Endothelial cell of umbilical vein (primary cell): Measurements from ENCODE around the gene BCL2.

Experiments
- CTCF ChIP-seq, 2 donors: IDR thresholded peaks; 1 replicate in 1 of 2; 2 replicates in 1 of 2; pipeline ENCODE4 v1.5.1; 2011; ENCODE audit warnings: low read length in 2 of 2, mild to moderate bottlenecking in 2 of 2, moderate library complexity in 2 of 2, control low read depth in 1 of 2, inconsistent platforms in 1 of 2, low read depth in 1 of 2; ENCODE audit not compliant: insufficient read depth in 1 of 2; ENCODE audit errors: extremely low read depth in 1 of 2
- EZH2 ChIP-seq: IDR thresholded peaks from 2 replicates; pipeline ENCODE4 v1.6.1; 2012; ENCODE audit warnings: borderline replicate concordance, low read depth, mild to moderate bottlenecking, moderate library complexity, low read length, inconsistent platforms; ENCODE audit not compliant: severe bottlenecking
- POLR2A ChIP-seq: IDR thresholded peaks from 2 replicates; pipeline ENCODE4 v1.6.1; 2012; ENCODE audit warnings: low read depth, mild to moderate bottlenecking, control low read depth, low read length

DNA sequence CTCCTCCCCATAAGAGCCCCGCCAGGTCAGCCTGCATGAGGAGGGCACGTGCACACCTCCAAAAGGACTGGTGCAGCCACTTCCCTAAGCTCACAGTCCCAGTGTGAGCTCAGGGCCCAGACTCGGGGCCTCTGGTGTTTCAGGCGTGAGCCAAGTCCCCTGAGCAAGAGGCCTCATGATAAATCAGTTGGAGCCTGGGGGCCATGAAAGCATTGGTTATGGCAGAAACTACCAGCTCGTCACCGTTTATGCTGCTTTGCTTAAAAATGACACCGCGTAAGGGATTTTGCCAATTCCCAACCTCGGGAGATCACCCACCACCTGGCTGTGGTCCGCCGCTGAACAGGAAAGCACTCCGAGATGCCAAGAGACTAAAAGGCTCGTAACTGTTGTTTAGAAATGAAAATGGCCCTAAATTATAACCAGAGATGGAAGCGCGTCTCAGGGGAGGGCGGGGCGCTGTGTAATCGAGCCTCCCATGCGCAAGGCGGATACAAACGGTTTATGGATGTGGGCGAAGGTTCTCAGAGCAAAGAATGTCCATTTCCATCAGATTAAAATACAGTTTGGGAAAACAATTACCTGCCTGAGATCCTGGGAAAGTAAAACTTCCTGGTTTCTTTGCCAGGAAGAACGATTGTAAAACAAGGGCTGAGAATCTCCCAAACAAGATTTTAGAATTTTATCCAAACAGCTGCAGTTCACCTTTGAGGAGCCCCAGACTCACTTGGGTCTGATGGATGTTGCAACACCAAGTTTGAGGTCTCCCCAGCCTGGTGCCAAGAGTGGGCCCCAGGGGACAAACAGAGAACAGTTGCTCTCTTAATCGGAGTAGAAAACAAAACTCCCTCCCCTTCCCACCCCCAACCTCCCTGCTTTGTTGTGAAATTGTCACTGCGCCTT, 141.4 kb downstream of the BCL2 start:
- TF ChIP-seq EZH2 (no peak), CTCF (IDR thresholded peaks at IDR 0.05; ENCODE audit: extremely low read depth in 1 of 2, insufficient read depth in 1 of 2, low read depth in 1 of 2, low read length in 2 of 2) (no peak), POLR2A (no peak)
